NT2/D1 (cell line): Measurements from ENCODE around the gene HYDIN.
"Not testable (repeated sequence)": the region's sequence is repeated elsewhere in the genome, so short reads cannot be mapped to it uniquely, and the experiment has no call there.

Experiments used
- DNase-seq: peaks from one replicate; pipeline ENCODE4 v3.0.0-alpha.2; 2011; ENCODE audit warnings: low read depth, low spot score
- H3K27me3 ChIP-seq: 2 replicates; pipeline ENCODE4 v1.6.0; 2011; ENCODE audit warnings: mild to moderate bottlenecking; ENCODE audit not compliant: insufficient read length, insufficient read depth
- H3K36me3 ChIP-seq: 2 replicates; pipeline ENCODE4 v1.6.1; 2011; ENCODE audit warnings: mild to moderate bottlenecking, low read length, mixed read lengths; ENCODE audit not compliant: insufficient read depth, insufficient read length
- H3K4me1 ChIP-seq: 2 replicates; pipeline ENCODE4 v1.5.1; 2011; ENCODE audit not compliant: insufficient read depth, insufficient read length
- H3K4me3 ChIP-seq: 2 replicates; pipeline ENCODE4 v1.5.1; 2011; ENCODE audit warnings: low read depth; ENCODE audit not compliant: insufficient read length
- H3K9ac ChIP-seq: 2 replicates; pipeline ENCODE4 v1.6.0; 2011; ENCODE audit warnings: low read depth; ENCODE audit not compliant: insufficient read length
- H3K9me3 ChIP-seq: 2 replicates; pipeline ENCODE4 v1.5.1; 2011; ENCODE audit warnings: mild to moderate bottlenecking, low read length; ENCODE audit not compliant: insufficient read depth
- SUZ12 ChIP-seq: IDR thresholded peaks from 2 replicates; pipeline ENCODE4 v1.6.1; 2011; ENCODE audit not compliant: insufficient read length, insufficient read depth; ENCODE audit errors: extremely low read depth
- YY1 ChIP-seq: IDR thresholded peaks from 2 replicates; pipeline ENCODE4 v1.6.1; 2011; ENCODE audit not compliant: insufficient read length, insufficient read depth
- ZNF274 ChIP-seq: IDR thresholded peaks from 2 replicates; pipeline ENCODE4 v1.6.1; 2011; ENCODE audit warnings: mild to moderate bottlenecking, low read depth, low read length

The HYDIN gene

GRCh38 chr16:71201556-71201955, 29.0 kb downstream of the HYDIN start:
- Histone ChIP-seq H3K4me1 (no peaks in the 10 kb centered on the region), H3K36me3 (no peaks in the 10 kb centered on the region), H3K27me3 (no peaks in the 10 kb centered on the region), H3K9me3 (peaks cover 15% of the 10 kb centered on the region; the same call in 1 of the 2 replicates), H3K4me3 (no peak overlapping the region), H3K9ac (no peak overlapping the region)
- no peak for DNase-seq
- no peak for TF ChIP-seq SUZ12
- no peak for TF ChIP-seq ZNF274
- no peak for TF ChIP-seq YY1

DNA sequence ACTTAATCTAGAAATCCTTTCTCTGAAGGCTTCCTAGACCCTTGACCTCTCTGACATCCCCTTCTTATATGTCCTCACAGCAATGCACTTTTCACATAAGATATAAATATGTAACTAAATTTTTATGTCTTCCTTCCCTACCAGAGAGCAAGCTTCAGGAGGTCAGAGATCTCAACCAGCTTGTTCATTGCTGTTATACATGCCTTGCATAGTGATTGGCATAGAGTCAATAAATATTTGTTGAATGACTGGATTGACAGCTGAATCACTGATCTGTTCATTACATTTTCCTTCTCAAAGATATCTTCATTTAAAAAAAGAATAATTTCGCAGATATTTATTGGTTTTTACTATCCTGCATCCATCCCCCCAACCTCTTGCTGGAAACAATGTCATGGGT, 29.5 kb downstream of the HYDIN start:
- no peaks in the 10 kb centered on the region for H3K36me3 ChIP-seq
- TF ChIP-seq YY1 (no peak), SUZ12 (no peak)
- DNase-seq: no peak
- H3K4me1 ChIP-seq: no peaks in the 10 kb centered on the region
- H3K9ac ChIP-seq: no peak overlapping the region
- H3K27me3 ChIP-seq: no peaks in the 10 kb centered on the region
- peaks cover 15% of the 10 kb centered on the region; the same call in 1 of the 2 replicates for H3K9me3 ChIP-seq
- no peak overlapping the region for H3K4me3 ChIP-seq

DNA sequence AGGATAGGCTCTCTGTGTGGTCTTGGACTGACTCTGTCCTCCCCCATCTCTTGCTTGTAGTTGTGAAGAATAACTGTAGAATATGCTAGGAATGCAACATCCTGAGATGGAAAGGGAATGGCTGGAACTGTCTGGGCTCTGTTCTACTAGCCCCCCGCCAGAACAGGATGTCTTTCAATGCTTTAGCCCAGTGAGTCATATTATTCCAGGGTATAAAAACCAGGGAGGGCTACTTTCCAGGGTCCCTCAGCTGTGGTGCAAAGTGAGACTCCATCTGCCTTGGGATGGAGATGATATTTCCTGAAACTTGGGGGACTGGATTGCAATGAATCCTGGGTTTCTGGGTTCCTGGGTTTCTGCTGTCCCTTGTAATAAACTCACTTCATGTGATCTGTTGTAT, 32.1 kb downstream of the HYDIN start:
- DNase-seq: no peak
- Histone ChIP-seq H3K27me3 (no peaks in the 10 kb centered on the region), H3K4me1 (no peaks in the 10 kb centered on the region), H3K9ac (no peak overlapping the region), H3K9me3 (peaks cover 15% of the 10 kb centered on the region; the same call in 1 of the 2 replicates), H3K36me3 (no peaks in the 10 kb centered on the region), H3K4me3 (no peak overlapping the region)
- no peak for TF ChIP-seq SUZ12
- no peak for TF ChIP-seq ZNF274
- TF ChIP-seq YY1: no peak

DNA sequence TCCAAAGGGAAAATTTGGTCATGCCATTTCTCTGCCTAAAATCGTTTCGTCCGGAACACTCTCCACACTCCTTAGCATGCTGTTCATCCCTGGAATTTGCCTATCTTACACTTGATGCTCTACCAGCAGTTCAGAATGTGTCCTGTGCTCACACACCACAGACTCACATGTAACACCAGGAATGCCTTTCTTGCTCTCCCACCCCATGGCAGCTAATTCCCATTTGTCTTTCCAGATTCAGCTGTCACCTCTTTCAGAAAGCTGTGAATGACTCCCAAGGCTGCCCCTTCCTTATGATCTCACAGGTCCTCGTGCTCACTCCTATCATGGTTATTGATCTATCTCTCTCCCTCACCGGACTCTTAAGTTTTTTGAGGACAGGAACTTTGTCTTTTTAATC, 38.1 kb downstream of the HYDIN start:
- Histone ChIP-seq H3K4me3 (no peak overlapping the region), H3K9ac (no peak overlapping the region), H3K9me3 (no peaks in the 10 kb centered on the region), H3K27me3 (no peaks in the 10 kb centered on the region), H3K4me1 (no peaks in the 10 kb centered on the region), H3K36me3 (no peaks in the 10 kb centered on the region)
- DNase-seq: no peak
- TF ChIP-seq SUZ12 (no peak), ZNF274 (no peak), YY1 (no peak)

- DNase-seq: no peak
- no peaks in the 10 kb centered on the region for H3K9me3 ChIP-seq
- TF ChIP-seq ZNF274 (no peak), SUZ12 (no peak), YY1 (no peak)
These were observed 41.4 kb downstream of the HYDIN start for GRCh38 chr16:71188956-71189712.

GRCh38 chr16:71185347-71185746, 45.2 kb downstream of the HYDIN start:
- Histone ChIP-seq H3K4me3 (no peak overlapping the region), H3K9me3 (peaks cover 10% of the 10 kb centered on the region), H3K9ac (no peak overlapping the region), H3K36me3 (no peaks in the 10 kb centered on the region), H3K4me1 (no peaks in the 10 kb centered on the region), H3K27me3 (no peaks in the 10 kb centered on the region)
- TF ChIP-seq YY1: no peak
- no peak for TF ChIP-seq ZNF274
- TF ChIP-seq SUZ12: no peak
- DNase-seq: no peak

More at GRCh38 chr16:71188956-71189712, 41.4 kb downstream of the HYDIN start:
- Histone ChIP-seq H3K36me3 (no peaks in the 10 kb centered on the region), H3K9ac (no peak overlapping the region), H3K4me3 (no peak overlapping the region), H3K27me3 (no peaks in the 10 kb centered on the region), H3K4me1 (no peaks in the 10 kb centered on the region)

GRCh38 chr16:71179569-71179968, 51.0 kb downstream of the HYDIN start:
- DNase-seq: no peak
- no peak for TF ChIP-seq SUZ12
- TF ChIP-seq ZNF274: no peak
- TF ChIP-seq YY1: no peak
- Histone ChIP-seq H3K4me1 (no peaks in the 10 kb centered on the region), H3K9ac (no peak overlapping the region), H3K4me3 (no peak overlapping the region), H3K27me3 (no peaks in the 10 kb centered on the region), H3K36me3 (no peaks in the 10 kb centered on the region), H3K9me3 (peaks cover 10% of the 10 kb centered on the region)

DNA sequence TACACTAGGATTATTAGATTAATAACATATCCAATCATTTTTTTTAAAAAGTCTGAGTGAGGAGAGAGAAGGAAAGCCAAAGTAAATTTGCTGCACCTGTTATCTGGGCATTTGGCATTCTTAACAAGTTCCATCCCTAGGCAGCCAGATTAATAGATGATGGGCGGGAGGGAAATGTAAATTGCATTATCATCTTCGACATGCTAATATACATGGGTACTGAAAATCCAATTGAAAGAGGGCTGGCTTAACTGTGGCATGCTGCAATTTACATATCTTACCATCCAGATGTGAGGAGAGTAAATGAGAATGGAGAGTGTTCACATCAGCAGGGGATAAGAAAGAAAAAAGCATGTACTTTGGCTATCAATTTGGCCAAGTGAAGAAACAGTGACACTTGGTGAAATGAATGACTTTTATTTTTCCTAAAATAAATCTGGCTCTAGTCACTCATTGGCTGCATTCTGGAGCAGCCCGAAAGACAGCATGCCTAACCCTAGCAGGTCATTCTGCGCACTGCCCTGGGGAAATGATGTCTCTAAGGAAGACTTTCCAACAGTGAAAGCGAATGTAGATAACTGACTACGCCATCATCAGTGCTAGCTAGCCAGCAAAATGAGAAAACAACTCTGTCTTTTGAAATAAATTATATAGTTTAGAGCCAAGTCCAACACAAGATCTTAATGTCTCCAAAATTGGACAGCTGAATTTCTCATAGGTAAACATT, 57.9 kb downstream of the HYDIN start:
- Histone ChIP-seq H3K27me3 (no peaks in the 10 kb centered on the region), H3K4me3 (no peak overlapping the region), H3K36me3 (no peaks in the 10 kb centered on the region), H3K9me3 (no peaks in the 10 kb centered on the region), H3K9ac (no peak overlapping the region), H3K4me1 (no peaks in the 10 kb centered on the region)
- no peak for TF ChIP-seq YY1
- no peak for TF ChIP-seq SUZ12
- TF ChIP-seq ZNF274: no peak
- DNase-seq: no peak

GRCh38 chr16:71161007-71161406, 69.5 kb downstream of the HYDIN start:
- H3K4me3 ChIP-seq, H3K9ac ChIP-seq, H3K4me1 ChIP-seq, H3K27me3 ChIP-seq, DNase-seq, H3K9me3 ChIP-seq, H3K36me3 ChIP-seq: not testable (repeated sequence)

DNA sequence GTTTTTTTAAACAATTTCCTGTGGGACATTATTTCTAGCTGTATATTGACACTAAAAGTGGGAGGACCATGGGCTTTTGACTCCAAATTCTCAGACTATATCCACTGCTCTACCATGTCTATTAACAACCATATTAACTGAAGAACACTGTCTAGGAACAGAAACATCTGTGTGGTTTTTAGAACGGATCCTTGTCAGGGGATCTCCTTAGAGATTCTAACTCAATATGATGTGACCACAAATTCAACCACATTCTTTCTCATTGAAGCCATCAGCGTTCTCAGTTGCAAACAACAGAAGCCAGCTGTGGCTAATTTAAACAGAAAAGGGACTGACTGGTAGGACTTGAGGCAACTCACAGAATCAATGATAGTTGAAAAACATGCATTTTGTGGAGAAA, 73.2 kb downstream of the HYDIN start:
- not testable (repeated sequence) for H3K4me1 ChIP-seq, H3K36me3 ChIP-seq, H3K9ac ChIP-seq, DNase-seq, H3K27me3 ChIP-seq, H3K9me3 ChIP-seq, H3K4me3 ChIP-seq

DNA sequence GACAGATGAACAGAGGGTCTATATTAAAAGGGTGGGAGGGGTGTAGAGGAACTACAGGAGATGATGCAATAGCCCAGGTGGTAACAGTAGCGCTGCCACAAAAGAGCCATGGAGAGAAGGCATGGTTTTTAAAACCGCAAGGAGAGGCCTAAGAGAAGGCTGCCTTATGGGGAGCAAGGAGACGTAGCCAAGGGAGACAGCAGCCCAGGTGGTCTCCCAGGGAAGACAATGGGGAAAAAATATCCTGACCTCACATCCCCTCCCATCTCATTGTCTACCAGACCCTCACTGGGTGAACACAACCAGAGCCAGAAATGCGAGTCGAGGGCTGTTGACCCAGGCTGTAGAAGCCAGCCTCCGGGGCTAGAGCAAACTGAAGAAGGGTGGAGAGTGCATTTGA, 77.2 kb downstream of the HYDIN start:
- H3K27me3 ChIP-seq, H3K36me3 ChIP-seq, H3K9ac ChIP-seq, H3K4me1 ChIP-seq, H3K9me3 ChIP-seq, DNase-seq, H3K4me3 ChIP-seq: not testable (repeated sequence)
